ENCODE measurements around the gene CARD10.
"Not testable (repeated sequence)": the region's sequence is repeated elsewhere in the genome, so short reads cannot be mapped to it uniquely, and the experiment has no call there.

CARD10 gene

GRCh38 chr22:37484480-37485394 is 34.5 kb downstream of the CARD10 start:
- peak; percentile 72 for DNase-seq

GRCh38 chr22:37483050-37483449 is 36.2 kb downstream of the CARD10 start:
- DNase-seq, result no peak

GRCh38 chr22:37482244-37482643 is 37.0 kb downstream of the CARD10 start:
- no peak for DNase-seq

GRCh38 chr22:37481347-37481907 is 37.8 kb downstream of the CARD10 start:
- no peak for DNase-seq

GRCh38 chr22:37480387-37481346 is 38.5 kb downstream of the CARD10 start:
- no peak for DNase-seq

- no peak for DNase-seq
Measured at GRCh38 chr22:37479196-37479595, 40.0 kb downstream of the CARD10 start.

GRCh38 chr22:37476389-37477329 is 42.6 kb downstream of the CARD10 start:
- no peak for DNase-seq

GRCh38 chr22:37474447-37475090 is 44.6 kb downstream of the CARD10 start:
- no peak for DNase-seq

- no peak for DNase-seq
Measured at GRCh38 chr22:37473437-37473946, 45.7 kb downstream of the CARD10 start.

- peak; percentile 52 for DNase-seq
Measured at GRCh38 chr22:37472418-37473006, 46.7 kb downstream of the CARD10 start.

GRCh38 chr22:37471727-37472417 is 47.3 kb downstream of the CARD10 start:
- no peak for DNase-seq

- no peak for DNase-seq
Measured at GRCh38 chr22:37470087-37470445, 49.1 kb downstream of the CARD10 start.

- no peak for DNase-seq
Measured at GRCh38 chr22:37469416-37470086, 49.7 kb downstream of the CARD10 start.

GRCh38 chr22:37468201-37468695 is 51.0 kb downstream of the CARD10 start:
- DNase-seq, result not testable (repeated sequence)

GRCh38 chr22:37467391-37467955 is 51.7 kb downstream of the CARD10 start:
- DNase-seq, result no peak

- DNase-seq, result no peak
Measured at GRCh38 chr22:37464181-37464580, 55.0 kb downstream of the CARD10 start.

GRCh38 chr22:37462983-37463382 is 56.2 kb downstream of the CARD10 start:
- no peak for DNase-seq

- no peak for DNase-seq
Measured at GRCh38 chr22:37462436-37462835, 56.8 kb downstream of the CARD10 start.

- no peak for DNase-seq
Measured at GRCh38 chr22:37461961-37462360, 57.3 kb downstream of the CARD10 start.
